Parathyroid adenoma (tissue), 2 donors: Measurements from ENCODE around the gene ASCL3.
"Not testable (repeated sequence)": the region's sequence is repeated elsewhere in the genome, so short reads cannot be mapped to it uniquely, and the experiment has no call there.

Source experiments
- H2AFZ ChIP-seq: fragments of 300-600 bp; sonication (generic); one replicate; pipeline ENCODE4 v1.7.0; 2017; ENCODE audit warnings: antibody characterized with exemption, mild to moderate bottlenecking
- H3K27ac ChIP-seq: fragments of 300-600 bp; sonication (generic); one replicate; pipeline ENCODE4 v1.7.0; 2017
- H3K27me3 ChIP-seq: fragments of 300-600 bp; sonication (generic); one replicate; pipeline ENCODE4 v1.7.0; 2017; ENCODE audit warnings: low read length; ENCODE audit not compliant: control insufficient read depth, insufficient read depth
- H3K36me3 ChIP-seq: fragments of 300-600 bp; sonication (generic); one replicate; pipeline ENCODE4 v1.7.0; 2017; ENCODE audit warnings: low read length; ENCODE audit not compliant: control insufficient read depth, insufficient read depth
- H3K4me1 ChIP-seq: fragments of 300-600 bp; sonication (generic); one replicate; pipeline ENCODE4 v1.7.0; 2017; ENCODE audit warnings: control low read depth
- H3K4me2 ChIP-seq: fragments of 300-600 bp; sonication (generic); one replicate; pipeline ENCODE4 v1.7.0; 2017; ENCODE audit warnings: low read length
- H3K4me3 ChIP-seq: fragments of 300-600 bp; sonication (generic); one replicate; pipeline ENCODE4 v1.7.0; 2017; ENCODE audit warnings: low read depth, low read length
- H3K79me2 ChIP-seq: fragments of 300-600 bp; sonication (generic); one replicate; pipeline ENCODE4 v1.7.0; 2017; ENCODE audit warnings: control low read depth
- H3K9ac ChIP-seq: fragments of 300-600 bp; sonication (generic); one replicate; pipeline ENCODE4 v1.7.0; 2017; ENCODE audit warnings: mild to moderate bottlenecking
- H3K9me3 ChIP-seq: fragments of 300-600 bp; sonication (generic); one replicate; pipeline ENCODE4 v1.7.0; 2017; ENCODE audit warnings: low read length; ENCODE audit not compliant: control insufficient read depth
- TF ChIP-seq, protein P1 (sequence below): fragments of 300-600 bp; sonication (generic); IDR thresholded peaks from one replicate; pipeline ENCODE4 v1.7.0; 2017; ENCODE audit warnings: antibody characterized with exemption, mild to moderate bottlenecking
- donor health status: primary hyperparathyroidism.

ASCL3 gene

DNA sequence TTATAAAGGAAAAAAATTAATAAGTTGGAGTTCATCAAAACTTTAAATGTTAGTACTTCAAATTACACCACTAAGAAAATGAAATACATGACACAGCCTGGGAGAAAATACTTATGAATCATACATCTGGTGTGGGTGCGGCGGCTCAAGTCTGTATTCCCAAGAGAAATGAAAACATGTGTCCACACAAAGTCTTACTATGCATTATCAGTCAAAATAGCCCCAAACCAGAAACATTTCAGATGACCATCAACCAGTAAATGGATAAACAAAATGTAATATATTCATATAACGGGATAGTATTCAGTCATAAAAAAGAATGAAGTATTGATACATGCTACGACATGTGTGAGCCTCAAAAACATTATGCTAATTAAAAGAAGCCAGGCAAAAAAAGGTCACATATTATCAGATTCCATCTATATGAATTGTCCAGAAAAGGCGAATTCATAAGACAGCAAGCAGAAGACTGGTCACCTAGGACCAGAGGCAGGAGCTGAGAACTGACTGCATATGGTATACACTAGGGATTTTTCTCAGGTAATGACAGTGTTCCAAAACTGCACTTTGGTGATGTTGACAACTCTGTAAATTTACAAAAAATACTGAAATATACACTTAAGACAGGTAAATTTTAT lies 37.2 kb downstream of the ASCL3 start:
- no peaks in the 10 kb centered on the region for H3K79me2 ChIP-seq
- H3K4me2 ChIP-seq, result no peak overlapping the region
- no peak overlapping the region for H3K27ac ChIP-seq
- no peak overlapping the region for H3K4me3 ChIP-seq
- no peaks in the 10 kb centered on the region for H3K4me1 ChIP-seq
- no peaks in the 10 kb centered on the region for H3K36me3 ChIP-seq
- H2AFZ ChIP-seq, result no peak overlapping the region
- no peaks in the 10 kb centered on the region for H3K9me3 ChIP-seq
- H3K27me3 ChIP-seq, result no peaks in the 10 kb centered on the region
- TF ChIP-seq, protein P1, sequence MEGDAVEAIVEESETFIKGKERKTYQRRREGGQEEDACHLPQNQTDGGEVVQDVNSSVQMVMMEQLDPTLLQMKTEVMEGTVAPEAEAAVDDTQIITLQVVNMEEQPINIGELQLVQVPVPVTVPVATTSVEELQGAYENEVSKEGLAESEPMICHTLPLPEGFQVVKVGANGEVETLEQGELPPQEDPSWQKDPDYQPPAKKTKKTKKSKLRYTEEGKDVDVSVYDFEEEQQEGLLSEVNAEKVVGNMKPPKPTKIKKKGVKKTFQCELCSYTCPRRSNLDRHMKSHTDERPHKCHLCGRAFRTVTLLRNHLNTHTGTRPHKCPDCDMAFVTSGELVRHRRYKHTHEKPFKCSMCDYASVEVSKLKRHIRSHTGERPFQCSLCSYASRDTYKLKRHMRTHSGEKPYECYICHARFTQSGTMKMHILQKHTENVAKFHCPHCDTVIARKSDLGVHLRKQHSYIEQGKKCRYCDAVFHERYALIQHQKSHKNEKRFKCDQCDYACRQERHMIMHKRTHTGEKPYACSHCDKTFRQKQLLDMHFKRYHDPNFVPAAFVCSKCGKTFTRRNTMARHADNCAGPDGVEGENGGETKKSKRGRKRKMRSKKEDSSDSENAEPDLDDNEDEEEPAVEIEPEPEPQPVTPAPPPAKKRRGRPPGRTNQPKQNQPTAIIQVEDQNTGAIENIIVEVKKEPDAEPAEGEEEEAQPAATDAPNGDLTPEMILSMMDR, result no peak
- H3K9ac ChIP-seq, result no peak overlapping the region

DNA sequence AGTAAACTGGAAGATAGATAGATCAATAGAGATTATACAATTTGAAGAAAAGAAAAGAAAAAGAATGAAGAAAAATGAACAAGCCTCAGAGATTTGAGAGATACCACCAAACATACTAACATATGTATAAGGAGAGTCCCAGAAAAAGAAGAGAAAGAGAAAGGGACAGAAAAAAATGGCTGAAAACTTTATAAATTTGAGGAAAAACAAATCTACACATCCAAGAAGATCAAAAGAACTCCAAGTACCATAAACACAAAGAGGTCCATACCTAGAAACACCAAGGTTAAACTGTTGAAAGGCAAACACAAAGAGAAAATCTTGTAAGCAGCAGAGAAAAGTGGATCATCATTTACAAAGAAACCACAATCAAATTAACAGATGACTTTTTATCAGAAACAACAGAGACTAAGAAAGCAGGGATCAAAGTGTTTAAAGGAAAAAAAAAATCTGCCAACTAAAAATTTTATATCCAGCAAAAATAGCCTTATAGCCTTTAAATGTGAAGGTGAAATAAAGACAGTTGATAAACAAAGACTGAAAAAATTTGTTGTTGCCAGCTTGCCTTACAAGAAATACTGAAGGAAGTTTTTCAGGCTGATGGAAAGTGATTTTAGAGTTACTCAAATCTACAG lies 43.6 kb downstream of the ASCL3 start:
- H3K27me3 ChIP-seq, result no peaks in the 10 kb centered on the region
- H3K4me3 ChIP-seq, result no peak overlapping the region
- no peak overlapping the region for H2AFZ ChIP-seq
- H3K36me3 ChIP-seq, result no peaks in the 10 kb centered on the region
- H3K4me1 ChIP-seq, result no peaks in the 10 kb centered on the region
- H3K9ac ChIP-seq, result no peak overlapping the region
- TF ChIP-seq, protein P1, result no peak
- no peaks in the 10 kb centered on the region for H3K79me2 ChIP-seq
- H3K27ac ChIP-seq, result no peak overlapping the region
- no peaks in the 10 kb centered on the region for H3K9me3 ChIP-seq
- no peak overlapping the region for H3K4me2 ChIP-seq

DNA sequence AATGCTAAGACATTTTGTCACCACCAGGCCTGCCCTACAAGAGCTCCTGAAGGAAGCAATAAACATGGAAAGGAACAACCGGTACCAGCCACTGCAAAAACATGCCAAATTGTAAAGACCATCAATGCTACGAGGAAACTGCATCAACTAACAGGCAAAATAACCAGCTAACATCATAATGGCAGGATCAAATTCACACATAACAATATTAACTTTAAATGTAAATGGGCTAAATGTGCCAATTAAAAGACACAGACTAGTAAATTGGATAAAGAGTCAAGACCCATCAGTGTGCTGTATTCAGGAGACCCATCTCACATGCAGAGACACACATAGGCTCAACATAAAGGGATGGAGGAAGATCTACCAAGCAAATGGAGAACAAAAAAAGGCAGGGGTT lies 51.6 kb downstream of the ASCL3 start:
- not testable (repeated sequence) for H3K4me3 ChIP-seq, H3K36me3 ChIP-seq, H3K9me3 ChIP-seq, H3K4me1 ChIP-seq, H3K27me3 ChIP-seq, H3K4me2 ChIP-seq, H3K9ac ChIP-seq, H3K79me2 ChIP-seq, H2AFZ ChIP-seq, H3K27ac ChIP-seq
